Posterior vena cava (tissue), 2 donors: ENCODE data around the gene SLC9A8. TPM values are rescaled to one million over a fixed set of nuclear protein-coding genes. Genes with fewer than 3 reads are reported as not detected.
"Not testable (repeated sequence)": the region's sequence is repeated elsewhere in the genome, so short reads cannot be mapped to it uniquely, and the experiment has no call there.

Source experiments
- DNase-seq: peaks from one replicate; pipeline ENCODE4 v3.0.0-alpha.2; 2020; ENCODE audit warnings: low spot score
- intact Hi-C, 2 donors: fragments of 100-400 bp; cut with DNase I; formaldehyde crosslinking; loops; one replicate each; pipeline versions ENCODE4 v1.14.1 to v1.14.2; 2022 to 2023
- total RNA-seq, 2 donors: library from RNA; stranded (reverse); fragmentation: NEBNext Ultra II Directional; extraction: Animal tissue kit (Norgen Biotek cat#: 25700); gene quantifications; one replicate each; pipeline ENCODE4 v1.2.1, GENCODE V29; 2021
- donor health status: DM: yes; HTN: yes; CAD: no.
- donor health status: DM: yes; HTN: yes; CAD: no.

The SLC9A8 gene
- total RNA-seq, 2 donors from 2014 or later, result 10.4 to 11.8 TPM

DNA sequence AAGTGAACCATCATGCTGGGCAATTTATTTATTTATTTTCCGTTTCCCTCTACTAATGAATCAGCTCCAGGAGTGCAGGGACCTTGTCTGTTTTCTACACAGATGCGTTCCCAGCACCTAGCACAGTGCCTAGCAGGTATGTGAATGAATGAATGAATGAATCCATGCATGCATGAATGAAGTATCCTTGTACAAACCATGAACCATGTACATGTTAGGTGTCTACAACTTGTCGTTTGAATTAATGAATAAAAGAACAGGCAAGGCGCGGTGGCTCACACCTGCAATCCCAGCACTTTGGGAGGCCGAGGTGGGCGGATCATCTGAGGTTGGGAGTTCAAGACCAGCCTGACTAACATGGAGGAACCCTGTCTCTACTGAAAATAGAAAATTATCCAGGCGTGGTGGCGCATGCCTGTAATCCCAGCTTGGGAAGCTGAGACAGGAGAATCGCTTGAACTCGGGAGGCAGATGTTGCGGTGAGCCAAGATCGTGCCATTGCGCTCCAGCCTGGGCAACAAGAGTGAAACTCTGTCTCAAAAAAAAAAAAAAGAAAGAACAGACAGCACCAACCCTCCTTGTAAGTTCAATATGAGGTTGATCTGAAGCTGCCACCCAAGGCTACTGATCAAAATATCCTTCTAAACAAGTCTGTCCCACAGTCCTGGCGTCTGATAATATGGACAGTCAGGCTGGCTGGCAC is 27.3 kb upstream of the SLC9A8 start:
- intact Hi-C loops, result no loop called here
- no peak for DNase-seq

DNA sequence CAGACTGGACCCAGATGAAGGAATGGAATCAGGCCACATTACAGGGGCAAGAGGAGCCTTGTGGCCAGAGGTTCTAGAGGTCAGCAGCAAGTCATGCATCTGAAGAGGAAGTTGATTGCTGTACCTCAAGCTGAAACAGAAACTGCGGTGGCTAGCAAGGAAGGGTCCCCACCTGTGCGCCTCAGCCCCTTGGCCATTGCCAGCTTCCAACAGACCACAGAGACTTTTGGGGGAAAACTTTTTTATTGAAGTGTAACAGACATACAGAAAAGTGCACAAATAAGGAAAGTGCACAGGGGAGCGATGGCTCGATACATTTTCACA is 26.8 kb upstream of the SLC9A8 start:
- DNase-seq, result no peak
- intact Hi-C loops, result no loop called here

- intact Hi-C loops, result no loop called here
- no peak for DNase-seq
Measured at GRCh38 chr20:49786196-49786595, 26.4 kb upstream of the SLC9A8 start.

DNA sequence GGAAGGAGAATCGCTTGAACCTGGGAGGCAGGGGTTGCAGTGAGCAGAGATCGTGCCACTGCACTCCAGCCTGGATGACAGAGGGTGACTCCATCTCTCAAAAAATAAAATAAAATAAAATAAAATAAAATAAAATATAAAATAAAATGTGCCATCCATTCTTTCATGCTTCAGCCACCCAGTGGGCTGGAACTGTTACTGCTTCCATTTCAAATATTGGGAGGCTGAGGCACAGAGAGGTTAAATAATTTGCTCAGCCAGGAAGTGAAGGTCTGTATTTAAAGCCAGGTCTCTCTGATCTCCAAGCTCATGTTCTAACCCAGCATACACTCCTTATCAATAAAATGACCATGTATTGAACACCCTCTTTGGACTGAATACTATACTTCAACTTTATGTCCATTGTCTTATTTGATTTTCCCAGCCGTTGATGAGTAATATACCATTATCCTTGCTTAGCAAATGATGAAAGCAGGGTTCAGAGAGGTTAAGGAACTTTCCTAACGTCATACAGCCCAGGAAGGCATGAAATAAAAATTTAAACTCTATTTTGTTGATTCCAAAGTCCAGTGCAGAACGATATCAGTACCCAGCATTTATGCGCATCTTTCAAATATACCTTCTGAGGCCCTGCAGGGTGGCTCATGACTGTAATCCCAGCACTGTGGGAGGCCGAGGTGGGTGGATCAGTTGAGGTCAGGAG is 25.8 kb upstream of the SLC9A8 start:
- DNase-seq, result no peak
- intact Hi-C loops, result no loop called here

DNA sequence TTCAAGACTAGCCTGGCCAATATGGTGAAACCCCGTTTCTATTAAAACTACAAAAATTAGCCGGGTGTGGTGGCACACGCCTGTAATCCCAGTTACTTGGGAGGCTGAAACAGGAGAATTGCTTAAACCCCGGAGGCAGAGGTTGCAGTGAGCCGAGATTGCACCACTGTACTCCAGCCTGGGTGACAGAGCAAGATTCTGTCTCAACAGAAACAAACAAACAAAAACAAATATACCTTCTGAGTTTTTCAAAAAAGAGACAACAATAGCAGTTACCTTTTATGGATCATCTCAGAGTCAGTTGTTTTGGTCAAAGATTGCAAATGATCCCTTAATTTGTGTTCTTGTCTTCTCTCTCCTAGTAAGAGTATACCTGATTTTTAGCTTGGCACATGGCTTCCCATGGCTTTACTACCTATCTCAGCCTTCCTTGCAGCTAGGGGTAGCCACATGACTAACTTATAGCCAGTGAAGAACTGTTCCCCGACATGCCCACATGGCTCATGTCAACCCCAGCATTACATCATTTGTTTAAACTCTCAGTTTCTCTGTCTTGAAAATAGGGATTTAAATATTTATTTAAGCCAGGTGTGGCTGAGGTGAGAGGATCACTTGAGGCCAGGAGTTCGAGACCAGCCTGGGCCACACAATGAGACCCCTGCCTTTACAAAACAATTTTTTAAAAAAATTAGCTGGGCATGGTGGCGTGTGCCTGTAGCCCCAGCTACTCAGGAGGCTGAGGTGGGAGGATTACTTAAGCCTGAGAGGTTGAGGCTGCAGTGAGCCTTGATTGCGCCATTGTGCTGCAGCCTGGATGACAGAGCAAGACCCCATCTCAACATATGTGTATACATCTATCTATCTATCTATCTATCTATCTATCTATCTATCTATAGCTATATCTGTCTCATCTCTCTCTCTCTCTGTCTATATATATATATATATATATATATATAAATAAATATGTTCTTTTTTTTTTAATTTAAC is 25.0 kb upstream of the SLC9A8 start:
- intact Hi-C loops, result no loop called here
- no peak for DNase-seq

DNA sequence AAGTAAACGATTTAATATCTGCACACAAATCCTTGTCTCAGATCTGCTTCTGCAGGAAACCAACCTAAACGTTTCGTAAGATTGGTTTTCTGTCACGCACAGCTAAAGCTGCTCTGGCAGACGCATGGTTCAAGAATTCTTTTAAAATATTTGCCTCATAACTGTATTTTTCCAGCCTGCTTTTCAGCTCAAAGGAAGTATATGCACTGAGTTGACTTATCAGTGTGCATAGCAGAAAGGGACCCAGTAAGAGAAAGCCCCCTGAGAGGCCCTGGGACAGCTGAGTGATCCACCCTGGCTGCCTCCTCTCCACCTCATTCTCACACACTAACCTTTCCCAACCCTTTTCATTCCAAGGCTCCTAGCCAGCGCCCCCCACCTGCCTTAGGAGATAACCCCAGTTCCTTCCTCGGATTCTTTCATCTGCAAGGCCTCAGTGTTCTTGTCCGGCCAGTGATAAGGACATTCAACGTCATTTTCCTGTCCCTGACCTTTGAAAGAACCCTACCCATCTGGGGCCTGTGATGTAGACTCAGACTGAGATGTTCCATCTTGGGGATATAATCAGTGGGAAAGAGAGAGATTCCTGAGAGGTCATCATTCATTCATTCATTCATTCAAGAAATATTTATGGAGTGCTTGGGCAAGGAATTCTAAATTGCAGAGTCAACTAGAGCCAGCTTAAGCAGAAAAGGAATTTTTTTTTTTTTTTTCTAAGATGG is 22.4 kb upstream of the SLC9A8 start:
- intact Hi-C loops, result no loop called here
- no peak for DNase-seq

DNA sequence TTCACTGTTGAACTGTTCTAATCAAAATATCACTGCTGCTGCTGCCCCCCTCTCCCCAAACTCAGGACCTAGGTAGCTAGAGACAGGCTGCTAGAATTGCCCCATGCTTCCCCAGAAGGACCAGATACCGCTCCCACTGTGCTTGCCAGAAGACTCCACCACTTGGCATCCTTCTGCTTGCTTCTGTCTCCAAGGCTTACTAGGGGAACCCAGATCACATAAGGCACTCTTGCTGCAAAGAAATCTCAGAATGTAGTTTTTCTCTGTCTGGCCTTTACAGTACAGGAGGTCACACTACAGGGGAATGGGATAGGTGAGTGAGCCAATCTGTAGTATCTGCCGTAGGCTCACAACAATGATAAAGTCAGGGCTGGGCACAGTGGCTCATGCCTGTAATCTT is 21.5 kb upstream of the SLC9A8 start:
- intact Hi-C loops, result no loop called here
- no peak for DNase-seq

GRCh38 chr20:49792006-49792405 is 20.6 kb upstream of the SLC9A8 start:
- no peak for DNase-seq
- intact Hi-C loops, result no loop called here

- no peak for DNase-seq
- intact Hi-C loops, result no loop called here
Measured at GRCh38 chr20:49792611-49793010, 20.0 kb upstream of the SLC9A8 start.

- intact Hi-C loops, result no loop called here
- peak; percentile 71 for DNase-seq
Measured at GRCh38 chr20:49794336-49795134, 18.1 kb upstream of the SLC9A8 start.

DNA sequence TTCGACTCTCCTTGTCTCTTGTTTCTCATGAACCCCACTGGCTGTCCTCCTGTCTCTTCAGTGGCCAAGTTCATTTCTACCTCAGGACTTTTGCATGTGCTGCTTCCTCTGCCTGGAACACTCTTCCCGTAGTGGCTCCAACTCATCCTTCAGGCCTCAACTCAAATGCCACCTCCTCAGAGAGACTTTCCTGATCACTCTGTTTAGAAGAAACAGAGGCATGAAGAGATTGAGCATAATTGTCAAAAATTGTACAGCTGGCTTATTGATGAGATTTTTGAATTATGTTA is 17.5 kb upstream of the SLC9A8 start:
- intact Hi-C loops, result no loop called here
- no peak for DNase-seq

GRCh38 chr20:49796600-49797343 is 15.9 kb upstream of the SLC9A8 start:
- DNase-seq, result peak; percentile 34
- intact Hi-C loops, result no loop called here

DNA sequence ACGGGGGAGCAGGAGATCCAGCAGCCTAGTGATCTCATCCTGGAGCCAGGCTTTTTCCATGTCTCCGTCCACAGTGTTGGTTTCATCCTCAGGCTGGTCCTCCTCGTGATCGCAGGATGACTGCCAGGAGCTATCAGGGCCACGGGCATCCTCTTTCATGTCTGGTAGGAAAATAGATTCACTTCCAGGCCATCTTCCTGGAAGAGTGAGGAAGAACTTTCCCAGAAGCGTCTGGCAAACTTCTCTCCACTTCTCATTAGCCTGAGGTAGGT is 15.3 kb upstream of the SLC9A8 start:
- DNase-seq, result peak; percentile 83
- intact Hi-C loops, result no loop called here

DNA sequence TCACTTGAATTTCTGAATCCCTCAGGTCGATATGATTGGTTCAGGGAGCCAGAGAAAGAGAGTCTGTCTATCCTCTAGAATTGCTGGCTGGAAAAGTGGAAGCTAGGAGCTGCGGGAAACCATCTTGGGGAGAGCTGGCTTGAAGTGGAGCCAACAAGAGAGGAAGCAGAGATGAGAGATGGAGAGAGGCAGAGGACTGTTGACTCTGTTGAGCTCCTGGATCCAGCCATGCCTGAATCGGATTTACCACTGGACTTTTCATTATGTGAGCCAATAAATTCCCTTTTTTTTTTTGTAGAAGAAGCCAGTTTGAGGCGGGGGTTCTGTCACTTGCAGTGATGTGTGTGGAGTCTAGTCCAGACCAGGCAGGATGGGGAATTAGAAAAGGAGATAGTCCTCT is 13.9 kb upstream of the SLC9A8 start:
- intact Hi-C loops, result no loop called here
- no peak for DNase-seq

- intact Hi-C loops, result no loop called here
- DNase-seq, result no peak
Measured at GRCh38 chr20:49799698-49800097, 12.9 kb upstream of the SLC9A8 start.

DNA sequence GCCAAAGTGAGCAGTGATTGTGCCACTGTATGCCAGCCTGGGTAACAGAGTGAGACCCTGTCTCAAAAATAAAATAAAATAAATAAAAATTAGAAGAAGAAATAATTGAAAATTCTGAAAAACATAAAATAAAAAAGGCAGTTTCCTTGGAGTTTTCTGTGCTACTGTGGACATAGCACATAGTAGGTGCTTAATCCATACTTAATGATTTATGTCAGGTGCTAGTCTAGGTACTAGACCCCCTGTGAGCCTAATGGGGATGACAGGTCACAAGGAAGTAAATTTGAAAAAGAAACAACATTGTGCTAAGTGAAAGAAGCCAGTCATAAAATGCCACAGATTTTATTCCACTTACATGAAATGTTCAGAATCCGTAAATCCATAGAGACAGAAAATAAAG is 9.2 kb upstream of the SLC9A8 start:
- DNase-seq, result no peak
- intact Hi-C loops, result no loop called here

GRCh38 chr20:49804364-49804763 is 8.3 kb upstream of the SLC9A8 start:
- no peak for DNase-seq
- intact Hi-C loops, result no loop called here

DNA sequence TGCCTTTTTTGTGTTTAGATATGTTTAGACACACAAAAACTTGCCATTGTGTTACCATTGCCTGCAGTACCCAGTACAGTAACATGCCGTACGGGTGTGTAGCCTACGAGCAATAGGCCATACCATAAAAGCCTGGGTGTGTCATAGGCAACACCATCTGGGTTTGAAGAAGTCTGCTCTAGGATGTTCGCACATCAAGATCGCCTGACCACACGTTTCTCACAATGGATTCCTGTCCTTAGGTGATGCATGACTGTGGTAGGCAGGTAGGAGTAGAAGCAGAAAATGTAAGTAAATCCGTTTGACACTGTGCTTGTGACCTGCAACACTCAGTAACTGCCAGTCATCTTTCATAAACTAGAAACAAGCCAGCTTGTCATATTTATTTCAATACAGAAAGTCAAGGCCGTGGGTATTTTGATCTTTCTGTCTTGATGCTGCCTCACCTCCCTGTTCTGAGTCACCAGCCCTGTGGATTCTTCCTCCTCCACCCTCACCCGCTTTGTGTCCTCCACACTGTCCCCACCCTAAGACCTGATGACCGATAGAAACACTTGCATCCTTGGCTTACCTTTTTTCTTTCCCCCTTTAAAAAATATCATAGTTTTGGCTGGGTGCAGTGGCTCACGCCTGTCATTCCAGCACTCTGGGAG is 7.3 kb upstream of the SLC9A8 start:
- intact Hi-C loops, result loop anchor here in 1 of 2 donors (5.0 kb wide), 1 partner anchor 292 kb away; no protein-coding TSS in a partner anchor
- DNase-seq, result not testable (repeated sequence)
